Measurements from ENCODE around the gene CMC2.

The CMC2 gene

GRCh38 chr16:81040131-81040530, 33.4 kb upstream of the CMC2 start:
- Histone ChIP-seq H3K4me1 (ENCODE audit: control insufficient read depth in 1 of 2, insufficient read depth in 1 of 2, low read depth in 1 of 2, low read length in 1 of 2) (peaks cover 15% of the 10 kb centered on the region in 2 experiments), H3K27me3 (no peaks in the 10 kb centered on the region), H3K4me3 (ENCODE audit: low read depth in 1 of 2, low read length in 1 of 2) (no peak overlapping the region), H3K36me3 (peaks cover 43% of the 10 kb centered on the region), H3K9me3 (no peaks in the 10 kb centered on the region), H3K27ac (no peak overlapping the region)
- no peak for TF ChIP-seq CTCF (IDR thresholded peaks at IDR 0.05)

- Histone ChIP-seq H3K36me3 (peaks cover 11% of the 10 kb centered on the region), H3K4me1 (ENCODE audit: control insufficient read depth in 1 of 2, insufficient read depth in 1 of 2, low read depth in 1 of 2, low read length in 1 of 2) (peaks cover 15% of the 10 kb centered on the region in 2 experiments), H3K27me3 (no peaks in the 10 kb centered on the region), H3K27ac (no peak overlapping the region), H3K4me3 (ENCODE audit: low read depth in 1 of 2, low read length in 1 of 2) (peak overlapping the region; percentile 65 to 69), H3K9me3 (no peaks in the 10 kb centered on the region)
- TF ChIP-seq CTCF (IDR thresholded peaks at IDR 0.05), result no peak
These were observed 30.2 kb upstream of the CMC2 start for GRCh38 chr16:81036751-81037350.

GRCh38 chr16:81035975-81036750, 29.5 kb upstream of the CMC2 start:
- Histone ChIP-seq H3K27ac (peak overlapping the region; percentile 57), H3K4me1 (ENCODE audit: control insufficient read depth in 1 of 2, insufficient read depth in 1 of 2, low read depth in 1 of 2, low read length in 1 of 2) (peaks cover 15% of the 10 kb centered on the region in 2 experiments), H3K36me3 (peaks cover 4% of the 10 kb centered on the region), H3K4me3 (ENCODE audit: low read depth in 1 of 2, low read length in 1 of 2) (peak overlapping the region; percentile 65 to 69), H3K27me3 (no peaks in the 10 kb centered on the region), H3K9me3 (no peaks in the 10 kb centered on the region)
- no peak for TF ChIP-seq CTCF (IDR thresholded peaks at IDR 0.05)

- no peaks in the 10 kb centered on the region for H3K27me3 ChIP-seq
- TF ChIP-seq CTCF (IDR thresholded peaks at IDR 0.05), result peak; percentile 98
- peak within 1 kb of the TSS; percentile 65 to 69 for H3K4me3 ChIP-seq (ENCODE audit: low read depth in 1 of 2, low read length in 1 of 2)
- peaks cover 15% of the 10 kb centered on the region in 2 experiments for H3K4me1 ChIP-seq (ENCODE audit: control insufficient read depth in 1 of 2, insufficient read depth in 1 of 2, low read depth in 1 of 2, low read length in 1 of 2)
- H3K36me3 ChIP-seq, result peaks cover 6% of the 10 kb centered on the region
- no peaks in the 10 kb centered on the region for H3K9me3 ChIP-seq
- peak within 1 kb of the TSS; percentile 57 for H3K27ac ChIP-seq
These were observed 28.8 kb upstream of the CMC2 start, which contains the start of gene ATMIN for GRCh38 chr16:81035398-81035974. ATMIN (plus strand) TSS chr16:81035842; CDS start chr16:81035871, 29 bp downstream.

GRCh38 chr16:81029930-81030604, 23.4 kb upstream of the CMC2 start:
- no peaks in the 10 kb centered on the region for H3K27me3 ChIP-seq
- H3K36me3 ChIP-seq, result peaks cover 39% of the 10 kb centered on the region
- H3K4me3 ChIP-seq (ENCODE audit: low read depth in 1 of 2, low read length in 1 of 2), result no peak overlapping the region
- no peak for TF ChIP-seq CTCF (IDR thresholded peaks at IDR 0.05)
- no peaks in the 10 kb centered on the region for H3K4me1 ChIP-seq (ENCODE audit: control insufficient read depth in 1 of 2, insufficient read depth in 1 of 2, low read depth in 1 of 2, low read length in 1 of 2)
- H3K27ac ChIP-seq, result no peak overlapping the region
- no peaks in the 10 kb centered on the region for H3K9me3 ChIP-seq

Measured in neutrophil (primary cell).